OCI-LY7 (cell line): ENCODE data around the gene TRIB2.

Source experiments
- EZH2phosphoT487 ChIP-seq: fragments of 200-600 bp; sonication (generic); IDR thresholded peaks from 2 replicates; pipeline ENCODE4 v1.6.1; 2018; ENCODE audit warnings: low read depth, borderline replicate concordance, mild to moderate bottlenecking, mixed run types, antibody characterized with exemption, low read length, moderate library complexity, mixed read lengths
- TF ChIP-seq, protein P1 (sequence below): fragments of 200-600 bp; sonication (generic); conservative IDR thresholded peaks from 2 replicates; pipeline ENCODE4 v1.5.1; 2014; ENCODE audit warnings: mild to moderate bottlenecking, antibody characterized with exemption, low read length, moderate library complexity, mixed read lengths

- TF ChIP-seq, protein P1, sequence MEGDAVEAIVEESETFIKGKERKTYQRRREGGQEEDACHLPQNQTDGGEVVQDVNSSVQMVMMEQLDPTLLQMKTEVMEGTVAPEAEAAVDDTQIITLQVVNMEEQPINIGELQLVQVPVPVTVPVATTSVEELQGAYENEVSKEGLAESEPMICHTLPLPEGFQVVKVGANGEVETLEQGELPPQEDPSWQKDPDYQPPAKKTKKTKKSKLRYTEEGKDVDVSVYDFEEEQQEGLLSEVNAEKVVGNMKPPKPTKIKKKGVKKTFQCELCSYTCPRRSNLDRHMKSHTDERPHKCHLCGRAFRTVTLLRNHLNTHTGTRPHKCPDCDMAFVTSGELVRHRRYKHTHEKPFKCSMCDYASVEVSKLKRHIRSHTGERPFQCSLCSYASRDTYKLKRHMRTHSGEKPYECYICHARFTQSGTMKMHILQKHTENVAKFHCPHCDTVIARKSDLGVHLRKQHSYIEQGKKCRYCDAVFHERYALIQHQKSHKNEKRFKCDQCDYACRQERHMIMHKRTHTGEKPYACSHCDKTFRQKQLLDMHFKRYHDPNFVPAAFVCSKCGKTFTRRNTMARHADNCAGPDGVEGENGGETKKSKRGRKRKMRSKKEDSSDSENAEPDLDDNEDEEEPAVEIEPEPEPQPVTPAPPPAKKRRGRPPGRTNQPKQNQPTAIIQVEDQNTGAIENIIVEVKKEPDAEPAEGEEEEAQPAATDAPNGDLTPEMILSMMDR = no peak
- TF ChIP-seq EZH2phosphoT487 = no peak
These were observed 12.4 kb upstream of the TRIB2 start for GRCh38 chr2:12704378-12704777.
